Chondrocyte (in vitro differentiated cells): ENCODE data around the gene FAM180B. TPM values are rescaled to one million over a fixed set of nuclear protein-coding genes. Genes with fewer than 3 reads are reported as not detected.

Experiments
- DNase-seq: peaks from one replicate; pipeline ENCODE4 v3.0.0; 2021; ENCODE audit warnings: mixed read lengths, low spot score
- H3K27ac Mint-ChIP-seq: one replicate; pipeline ENCODE4 v1.8.0; 2021; ENCODE audit warnings: mild to moderate bottlenecking, moderate library complexity, mixed read lengths; ENCODE audit not compliant: unreplicated experiment
- H3K27me3 Mint-ChIP-seq: 2 replicates; pipeline ENCODE4 v1.8.0; 2021; ENCODE audit warnings: low read depth, mixed read lengths
- H3K36me3 Mint-ChIP-seq: 2 replicates; pipeline ENCODE4 v1.8.0; 2021; ENCODE audit warnings: low read depth, mixed read lengths
- H3K4me1 Mint-ChIP-seq: 2 replicates; pipeline ENCODE4 v1.8.0; 2021; ENCODE audit warnings: low read depth, mild to moderate bottlenecking, mixed read lengths
- H3K4me3 Mint-ChIP-seq: one replicate; pipeline ENCODE4 v1.8.0; 2021; ENCODE audit warnings: mild to moderate bottlenecking, moderate library complexity, mixed read lengths; ENCODE audit not compliant: unreplicated experiment
- H3K9me3 Mint-ChIP-seq: 2 replicates; pipeline ENCODE4 v1.8.0; 2021; ENCODE audit warnings: low read depth, mixed read lengths
- CTCF ChIP-seq: fragments of 200-600 bp; sonication (generic); IDR thresholded peaks from 2 replicates; pipeline ENCODE4 v1.5.0; 2021; ENCODE audit warnings: antibody characterized with exemption, mild to moderate bottlenecking, moderate library complexity
- long read RNA-seq: library from polyadenylated mRNA; stranded (forward); transcript quantifications from one replicate; pipeline ENCODE4 v2.0.0, GENCODE V29; 2021
- total RNA-seq: library from RNA; stranded (reverse); gene quantifications from 3 replicates; pipeline ENCODE4 v1.2.1, GENCODE V29; 2021

The FAM180B gene
- not detected in 3 replicates for total RNA-seq
- long read RNA-seq: 0 reads

GRCh38 chr11:47586098-47586855 is at the start of gene FAM180B:
FAM180B (plus strand) TSS chr11:47586678; CDS start chr11:47586769, 91 bp downstream.
- peak; percentile 67 for DNase-seq
- no peak within 1 kb of the TSS for H3K4me3 Mint-ChIP-seq
- TF ChIP-seq CTCF: no peak

GRCh38 chr11:47536915-47537314 is 49.6 kb upstream of the FAM180B start:
- TF ChIP-seq CTCF: no peak
- no peaks in the 10 kb centered on the region for H3K27me3 Mint-ChIP-seq

More at GRCh38 chr11:47586098-47586855, at the start of gene FAM180B:
- Mint-ChIP-seq H3K4me1 (no peaks in the 10 kb centered on the region), H3K27ac (no peak within 1 kb of the TSS), H3K36me3 (peaks cover 19% of the 10 kb centered on the region), H3K9me3 (no peaks in the 10 kb centered on the region), H3K27me3 (no peaks in the 10 kb centered on the region)

GRCh38 chr11:47538741-47539565 is 47.5 kb upstream of the FAM180B start:
- DNase-seq: no peak
- Mint-ChIP-seq H3K27ac (peak overlapping the region; percentile 93), H3K4me1 (peaks cover 56% of the 10 kb centered on the region), H3K36me3 (peaks cover 2% of the 10 kb centered on the region), H3K4me3 (no peak overlapping the region), H3K27me3 (no peaks in the 10 kb centered on the region), H3K9me3 (no peaks in the 10 kb centered on the region)
- no peak for TF ChIP-seq CTCF

More at GRCh38 chr11:47536915-47537314, 49.6 kb upstream of the FAM180B start:
- H3K4me3 Mint-ChIP-seq: no peak overlapping the region
- peaks cover 2% of the 10 kb centered on the region for H3K36me3 Mint-ChIP-seq
- no peak overlapping the region for H3K27ac Mint-ChIP-seq
- DNase-seq: no peak
- peaks cover 77% of the 10 kb centered on the region for H3K4me1 Mint-ChIP-seq
- H3K9me3 Mint-ChIP-seq: no peaks in the 10 kb centered on the region

- H3K4me3 Mint-ChIP-seq: no peak overlapping the region
- peak overlapping the region; percentile 93 for H3K27ac Mint-ChIP-seq
Observed at GRCh38 chr11:47539681-47540039, 46.8 kb upstream of the FAM180B start.

More at GRCh38 chr11:47539681-47540039, 46.8 kb upstream of the FAM180B start:
- DNase-seq: no peak
- Mint-ChIP-seq H3K4me1 (peaks cover 51% of the 10 kb centered on the region), H3K36me3 (peaks cover 2% of the 10 kb centered on the region), H3K27me3 (no peaks in the 10 kb centered on the region), H3K9me3 (no peaks in the 10 kb centered on the region)
- no peak for TF ChIP-seq CTCF
